GM23338 (cell line): ENCODE results near the gene ANKRD23.

Experiments
- EZH2phosphoT487 ChIP-seq: fragments of 200-600 bp; sonication (generic); IDR thresholded peaks from one replicate; pipeline ENCODE4 v1.8.1; 2018; ENCODE audit warnings: antibody characterized with exemption; ENCODE audit not compliant: unreplicated experiment
- JUNB ChIP-seq: IDR thresholded peaks from one replicate; pipeline ENCODE4 v1.6.1; 2016; ENCODE audit warnings: antibody characterized with exemption; ENCODE audit not compliant: unreplicated experiment
- POLR2AphosphoS5 ChIP-seq: IDR thresholded peaks from 2 replicates; pipeline ENCODE4 v1.6.1; 2016; ENCODE audit warnings: antibody characterized with exemption, low read depth
- TF ChIP-seq, protein P1 (sequence below), 2 experiments: fragments of 200-600 bp in 1 of 2; sonication (generic) in 1 of 2; conservative IDR thresholded peaks; 2 replicates each; pipeline versions ENCODE4 v1.5.1 to v1.6.1; 2016 to 2017; ENCODE audit warnings: antibody characterized with exemption in 2 of 2, low read depth in 2 of 2, mild to moderate bottlenecking in 2 of 2, moderate library complexity in 1 of 2
- TF ChIP-seq, protein P2 (sequence below): IDR thresholded peaks from one replicate; pipeline ENCODE4 v1.6.1; 2018; ENCODE audit warnings: antibody characterized with exemption; ENCODE audit not compliant: unreplicated experiment

GRCh38 chr2:96859099-96859649 lies 15.4 kb upstream of the ANKRD23 start:
- TF ChIP-seq, protein P1, sequence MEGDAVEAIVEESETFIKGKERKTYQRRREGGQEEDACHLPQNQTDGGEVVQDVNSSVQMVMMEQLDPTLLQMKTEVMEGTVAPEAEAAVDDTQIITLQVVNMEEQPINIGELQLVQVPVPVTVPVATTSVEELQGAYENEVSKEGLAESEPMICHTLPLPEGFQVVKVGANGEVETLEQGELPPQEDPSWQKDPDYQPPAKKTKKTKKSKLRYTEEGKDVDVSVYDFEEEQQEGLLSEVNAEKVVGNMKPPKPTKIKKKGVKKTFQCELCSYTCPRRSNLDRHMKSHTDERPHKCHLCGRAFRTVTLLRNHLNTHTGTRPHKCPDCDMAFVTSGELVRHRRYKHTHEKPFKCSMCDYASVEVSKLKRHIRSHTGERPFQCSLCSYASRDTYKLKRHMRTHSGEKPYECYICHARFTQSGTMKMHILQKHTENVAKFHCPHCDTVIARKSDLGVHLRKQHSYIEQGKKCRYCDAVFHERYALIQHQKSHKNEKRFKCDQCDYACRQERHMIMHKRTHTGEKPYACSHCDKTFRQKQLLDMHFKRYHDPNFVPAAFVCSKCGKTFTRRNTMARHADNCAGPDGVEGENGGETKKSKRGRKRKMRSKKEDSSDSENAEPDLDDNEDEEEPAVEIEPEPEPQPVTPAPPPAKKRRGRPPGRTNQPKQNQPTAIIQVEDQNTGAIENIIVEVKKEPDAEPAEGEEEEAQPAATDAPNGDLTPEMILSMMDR (conservative IDR thresholded peaks at IDR 0.05; ENCODE audit: low read depth in 2 of 2), result no peak
- no peak for TF ChIP-seq JUNB
- TF ChIP-seq POLR2AphosphoS5, result no peak
- TF ChIP-seq, protein P2, sequence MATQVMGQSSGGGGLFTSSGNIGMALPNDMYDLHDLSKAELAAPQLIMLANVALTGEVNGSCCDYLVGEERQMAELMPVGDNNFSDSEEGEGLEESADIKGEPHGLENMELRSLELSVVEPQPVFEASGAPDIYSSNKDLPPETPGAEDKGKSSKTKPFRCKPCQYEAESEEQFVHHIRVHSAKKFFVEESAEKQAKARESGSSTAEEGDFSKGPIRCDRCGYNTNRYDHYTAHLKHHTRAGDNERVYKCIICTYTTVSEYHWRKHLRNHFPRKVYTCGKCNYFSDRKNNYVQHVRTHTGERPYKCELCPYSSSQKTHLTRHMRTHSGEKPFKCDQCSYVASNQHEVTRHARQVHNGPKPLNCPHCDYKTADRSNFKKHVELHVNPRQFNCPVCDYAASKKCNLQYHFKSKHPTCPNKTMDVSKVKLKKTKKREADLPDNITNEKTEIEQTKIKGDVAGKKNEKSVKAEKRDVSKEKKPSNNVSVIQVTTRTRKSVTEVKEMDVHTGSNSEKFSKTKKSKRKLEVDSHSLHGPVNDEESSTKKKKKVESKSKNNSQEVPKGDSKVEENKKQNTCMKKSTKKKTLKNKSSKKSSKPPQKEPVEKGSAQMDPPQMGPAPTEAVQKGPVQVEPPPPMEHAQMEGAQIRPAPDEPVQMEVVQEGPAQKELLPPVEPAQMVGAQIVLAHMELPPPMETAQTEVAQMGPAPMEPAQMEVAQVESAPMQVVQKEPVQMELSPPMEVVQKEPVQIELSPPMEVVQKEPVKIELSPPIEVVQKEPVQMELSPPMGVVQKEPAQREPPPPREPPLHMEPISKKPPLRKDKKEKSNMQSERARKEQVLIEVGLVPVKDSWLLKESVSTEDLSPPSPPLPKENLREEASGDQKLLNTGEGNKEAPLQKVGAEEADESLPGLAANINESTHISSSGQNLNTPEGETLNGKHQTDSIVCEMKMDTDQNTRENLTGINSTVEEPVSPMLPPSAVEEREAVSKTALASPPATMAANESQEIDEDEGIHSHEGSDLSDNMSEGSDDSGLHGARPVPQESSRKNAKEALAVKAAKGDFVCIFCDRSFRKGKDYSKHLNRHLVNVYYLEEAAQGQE, result no peak
- no peak for TF ChIP-seq EZH2phosphoT487
